Measurements from ENCODE around the gene DCST2.

- TF ChIP-seq POLR2AphosphoS5 (IDR thresholded peaks at IDR 0.05; ENCODE audit: low read depth, low read length) (no peak), TAF1 (IDR thresholded peaks at IDR 0.05; ENCODE audit: borderline replicate concordance, insufficient read depth, low read length) (no peak)
These were observed 33.2 kb downstream of the DCST2 start for GRCh38 chr1:155000411-155000725.

Data from PFSK-1 (cell line).